ENCODE results near the gene C1QTNF6.

- TF ChIP-seq WT1 (tag by site-specific recombination; IDR thresholded peaks at IDR 0.05) (no peak), SP2 (tag by site-specific recombination; IDR thresholded peaks at IDR 0.05) (no peak)
Measured at GRCh38 chr22:37192741-37193140, 4.7 kb upstream of the C1QTNF6 start.
